Stomach (tissue), 4 donors: ENCODE results near the gene HLA-A.

ENCODE experiments used
- EP300 ChIP-seq: sonication (generic); formaldehyde crosslinking; IDR thresholded peaks from one replicate; pipeline ENCODE4 v1.6.1; 2017; ENCODE audit warnings: antibody characterized with exemption
- POLR2A ChIP-seq, 4 donors: fragments of 450-650 bp; IDR thresholded peaks; one replicate each; pipeline ENCODE4 v1.6.1; 2016; ENCODE audit warnings: antibody characterized with exemption in 4 of 4, control low read depth in 2 of 4, mild to moderate bottlenecking in 1 of 4, moderate library complexity in 1 of 4
- POLR2AphosphoS5 ChIP-seq, 3 donors: sonication (generic); formaldehyde crosslinking; IDR thresholded peaks; one replicate each; pipeline ENCODE4 v1.6.1; 2016; ENCODE audit warnings: antibody characterized with exemption in 3 of 3
- TF ChIP-seq, protein P1 (sequence below), 7 experiments: fragments of 450-650 bp in 4 of 7; fragments of 200-600 bp in 3 of 7; sonication (generic) in 3 of 7; IDR thresholded peaks; one replicate each; pipeline ENCODE4 v1.5.1; 2016 to 2019; ENCODE audit warnings: antibody characterized with exemption in 7 of 7, control low read depth in 2 of 7, mild to moderate bottlenecking in 1 of 7

DNA sequence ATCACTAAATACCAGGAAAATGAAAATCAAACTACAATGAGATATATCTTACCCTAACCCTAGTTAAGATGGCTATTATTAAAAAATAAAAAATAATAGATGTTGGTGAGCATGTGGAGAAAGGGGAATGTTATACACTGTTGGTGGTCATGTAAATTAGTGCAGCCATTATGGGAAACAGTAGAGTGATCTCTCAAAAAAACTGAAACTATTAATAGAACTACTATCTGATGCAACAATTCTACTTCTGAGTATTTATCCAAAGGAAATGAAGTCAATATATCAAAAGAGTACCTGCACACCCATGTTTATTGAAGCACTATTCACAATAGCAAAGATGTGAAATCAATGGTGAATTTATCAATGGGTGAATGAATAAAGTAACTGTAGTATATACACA, 48.6 kb downstream of the HLA-A start:
- TF ChIP-seq, protein P1, sequence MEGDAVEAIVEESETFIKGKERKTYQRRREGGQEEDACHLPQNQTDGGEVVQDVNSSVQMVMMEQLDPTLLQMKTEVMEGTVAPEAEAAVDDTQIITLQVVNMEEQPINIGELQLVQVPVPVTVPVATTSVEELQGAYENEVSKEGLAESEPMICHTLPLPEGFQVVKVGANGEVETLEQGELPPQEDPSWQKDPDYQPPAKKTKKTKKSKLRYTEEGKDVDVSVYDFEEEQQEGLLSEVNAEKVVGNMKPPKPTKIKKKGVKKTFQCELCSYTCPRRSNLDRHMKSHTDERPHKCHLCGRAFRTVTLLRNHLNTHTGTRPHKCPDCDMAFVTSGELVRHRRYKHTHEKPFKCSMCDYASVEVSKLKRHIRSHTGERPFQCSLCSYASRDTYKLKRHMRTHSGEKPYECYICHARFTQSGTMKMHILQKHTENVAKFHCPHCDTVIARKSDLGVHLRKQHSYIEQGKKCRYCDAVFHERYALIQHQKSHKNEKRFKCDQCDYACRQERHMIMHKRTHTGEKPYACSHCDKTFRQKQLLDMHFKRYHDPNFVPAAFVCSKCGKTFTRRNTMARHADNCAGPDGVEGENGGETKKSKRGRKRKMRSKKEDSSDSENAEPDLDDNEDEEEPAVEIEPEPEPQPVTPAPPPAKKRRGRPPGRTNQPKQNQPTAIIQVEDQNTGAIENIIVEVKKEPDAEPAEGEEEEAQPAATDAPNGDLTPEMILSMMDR (IDR thresholded peaks at IDR 0.05): no peak
- TF ChIP-seq POLR2A (IDR thresholded peaks at IDR 0.05): no peak
- no peak for TF ChIP-seq POLR2AphosphoS5 (IDR thresholded peaks at IDR 0.05)
- TF ChIP-seq EP300: no peak
